Aorta (tissue), 5 donors: ENCODE results near the gene VPREB3. TPM values are rescaled to one million over a fixed set of nuclear protein-coding genes. Genes with fewer than 3 reads are reported as not detected.

ENCODE experiments used
- ATAC-seq: fragments of 200-7000 bp; cut with Tn5 transposase; one replicate; pipeline ENCODE4 v1.9.1; 2022; ENCODE audit warnings: moderate library complexity; ENCODE audit not compliant: low FRiP score
- DNase-seq, 2 donors: peaks; one replicate each; pipeline ENCODE4 v3.0.0-alpha.2; 2020
- H3K27ac ChIP-seq, 2 donors: one replicate each; pipeline ENCODE4 v1.5.1; 2013; ENCODE audit warnings: low read length in 2 of 2, mild to moderate bottlenecking in 2 of 2, moderate library complexity in 2 of 2, control low read depth in 1 of 2, inconsistent platforms in 1 of 2, low read depth in 1 of 2
- H3K27me3 ChIP-seq, 2 donors: one replicate each; pipeline ENCODE4 v1.6.1; 2013; ENCODE audit warnings: control low read depth in 1 of 2, low read length in 1 of 2, mild to moderate bottlenecking in 1 of 2, moderate library complexity in 1 of 2; ENCODE audit not compliant: insufficient read depth in 2 of 2, control insufficient read depth in 1 of 2
- H3K36me3 ChIP-seq, 2 donors: one replicate each; pipeline ENCODE4 v1.6.1; 2013; ENCODE audit warnings: control low read depth in 1 of 2, low read length in 1 of 2, mild to moderate bottlenecking in 1 of 2; ENCODE audit not compliant: insufficient read depth in 2 of 2, control insufficient read depth in 1 of 2
- H3K4me1 ChIP-seq, 2 donors: one replicate each; pipeline ENCODE4 v1.6.1; 2013; ENCODE audit warnings: low read length in 2 of 2, control low read depth in 1 of 2, mild to moderate bottlenecking in 1 of 2, moderate library complexity in 1 of 2; ENCODE audit not compliant: insufficient read depth in 2 of 2, control insufficient read depth in 1 of 2
- H3K4me3 ChIP-seq, 2 donors: one replicate each; pipeline ENCODE4 v1.5.1; 2013; ENCODE audit warnings: low read length in 2 of 2, control low read depth in 1 of 2, mild to moderate bottlenecking in 1 of 2
- H3K9me3 ChIP-seq: one replicate; pipeline ENCODE4 v1.6.1; 2013; ENCODE audit warnings: mild to moderate bottlenecking, low read length; ENCODE audit not compliant: control insufficient read depth
- WGBS, 2 donors: extraction: QIAGEN DNeasy Blood & Tissue Kit; methylation state at CpG; one replicate each; pipeline ENCODE4 v1.1.7; 2013; 5-methylcytosine and 5-hydroxymethylcytosine counted together
- intact Hi-C, 2 donors: fragments of 100-400 bp; cut with DNase I; formaldehyde crosslinking; loops; one replicate each; pipeline versions ENCODE4 v1.14.2 to v1.15.0; 2022
- polyA plus RNA-seq, 2 donors: library from polyadenylated mRNA; stranded (reverse); fragments of 200-250 nt; gene quantifications; one replicate each; pipeline ENCODE4 v1.2.3, GENCODE V29; 2013
- total RNA-seq, 2 donors: library from RNA; stranded (reverse); fragmentation: NEBNext Ultra II Directional; extraction: Animal tissue kit (Norgen Biotek cat#: 25700); gene quantifications; one replicate each; pipeline ENCODE4 v1.2.1, GENCODE V29; 2021
- donor health status: healthy with polysubstance abuse.
- donor health status: Bipolar disorder and iron deficiency.
- donor health status: DM: no; HTN: no; CAD: no.
- donor health status: DM: no; HTN: no; CAD: no.
- donor health status: DM: yes; HTN: yes; CAD: no.

Gene VPREB3
- total and polyA plus RNA-seq, 4 donors: 0.69 TPM; not detected in 3

GRCh38 chr22:23779083-23779482 lies 24.9 kb upstream of the VPREB3 start:
- no peak overlapping the region for H3K27ac ChIP-seq
- no peak for ATAC-seq
- no peak for DNase-seq
- intact Hi-C loops: no loop called here
- WGBS, 2 donors: 92% methylated on average over 16 of the region's 16 CpGs
- no peaks in the 10 kb centered on the region for H3K27me3 ChIP-seq
- H3K9me3 ChIP-seq: no peaks in the 10 kb centered on the region
- no peak overlapping the region for H3K4me3 ChIP-seq
- no peaks in the 10 kb centered on the region for H3K4me1 ChIP-seq
- no peaks in the 10 kb centered on the region for H3K36me3 ChIP-seq

DNA sequence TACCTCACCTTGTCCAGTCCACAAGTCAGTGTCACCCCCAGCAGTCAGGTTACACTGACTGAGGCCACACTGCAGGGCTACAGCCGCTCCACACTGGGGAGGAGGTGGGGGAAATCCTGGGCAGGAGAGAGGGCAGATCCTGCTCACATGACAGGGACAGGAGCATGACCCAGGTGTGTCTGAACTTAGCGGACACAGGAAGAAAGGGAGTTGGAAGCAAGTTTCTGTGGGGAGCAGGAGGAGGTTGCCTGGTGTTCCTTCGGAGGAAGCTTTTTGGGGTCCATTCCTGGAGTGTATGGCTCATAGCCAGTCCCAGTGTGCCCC lies 24.3 kb upstream of the VPREB3 start:
- no peak for ATAC-seq
- Histone ChIP-seq H3K36me3 (no peaks in the 10 kb centered on the region), H3K27me3 (no peaks in the 10 kb centered on the region), H3K27ac (no peak overlapping the region), H3K9me3 (no peaks in the 10 kb centered on the region), H3K4me1 (no peaks in the 10 kb centered on the region), H3K4me3 (no peak overlapping the region)
- intact Hi-C loops: no loop called here
- DNase-seq: no peak
- WGBS, 2 donors: 93 to 95% methylated on average over 3 of the region's 3 CpGs

GRCh38 chr22:23777776-23778576 lies 23.8 kb upstream of the VPREB3 start:
- peak; percentile 6 for ATAC-seq
- Histone ChIP-seq H3K27ac (no peak overlapping the region), H3K4me3 (no peak overlapping the region), H3K27me3 (no peaks in the 10 kb centered on the region), H3K9me3 (no peaks in the 10 kb centered on the region), H3K36me3 (no peaks in the 10 kb centered on the region), H3K4me1 (no peaks in the 10 kb centered on the region)
- no peak for DNase-seq
- intact Hi-C loops: no loop called here
- WGBS, 2 donors: 64 to 70% methylated on average over 11 of the region's 11 CpGs

DNA sequence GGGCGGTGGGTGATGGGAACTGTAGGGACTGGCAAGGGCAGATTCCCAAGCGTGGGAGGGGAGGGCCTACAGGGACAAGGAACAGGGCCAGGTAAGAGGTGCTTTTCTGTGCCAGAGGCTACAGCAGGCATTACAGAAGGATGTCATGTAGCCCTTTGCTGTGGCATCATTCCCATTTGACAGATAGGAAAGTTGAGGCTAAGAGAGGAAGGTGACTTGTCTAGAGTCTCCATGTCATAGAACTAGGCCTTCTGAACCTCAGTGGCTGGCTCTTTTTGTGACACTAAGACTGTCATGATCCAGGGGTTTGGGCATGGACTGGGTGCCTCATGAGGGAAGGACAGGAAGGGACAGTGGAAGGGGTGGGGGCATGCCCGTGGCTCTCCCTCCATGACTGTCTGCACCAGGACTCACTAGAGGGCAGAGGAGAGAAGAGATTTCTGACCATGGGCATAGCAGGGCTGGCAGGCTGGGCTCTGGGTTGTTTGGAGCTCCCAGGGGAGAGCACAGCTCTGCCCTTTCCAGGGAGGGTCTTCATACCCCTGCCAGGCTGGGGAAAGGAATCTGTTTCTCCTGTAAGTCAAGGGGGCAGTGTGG lies 21.7 kb upstream of the VPREB3 start:
- Histone ChIP-seq H3K4me3 (no peak overlapping the region), H3K27ac (no peak overlapping the region), H3K36me3 (no peaks in the 10 kb centered on the region), H3K9me3 (no peaks in the 10 kb centered on the region), H3K4me1 (no peaks in the 10 kb centered on the region), H3K27me3 (no peaks in the 10 kb centered on the region)
- 83 to 87% methylated on average over 3 of the region's 3 CpGs for WGBS, 2 donors
- ATAC-seq (no peak), DNase-seq (no peak)
- intact Hi-C loops: no loop called here

- DNase-seq (no peak), ATAC-seq (no peak)
- Histone ChIP-seq H3K4me3 (no peak overlapping the region), H3K9me3 (no peaks in the 10 kb centered on the region), H3K27ac (no peak overlapping the region), H3K36me3 (no peaks in the 10 kb centered on the region), H3K4me1 (no peaks in the 10 kb centered on the region), H3K27me3 (no peaks in the 10 kb centered on the region)
- WGBS, 2 donors: 68 to 75% methylated on average over 2 of the region's 2 CpGs
- intact Hi-C loops: no loop called here
Observed at GRCh38 chr22:23774922-23775436, 20.8 kb upstream of the VPREB3 start.

DNA sequence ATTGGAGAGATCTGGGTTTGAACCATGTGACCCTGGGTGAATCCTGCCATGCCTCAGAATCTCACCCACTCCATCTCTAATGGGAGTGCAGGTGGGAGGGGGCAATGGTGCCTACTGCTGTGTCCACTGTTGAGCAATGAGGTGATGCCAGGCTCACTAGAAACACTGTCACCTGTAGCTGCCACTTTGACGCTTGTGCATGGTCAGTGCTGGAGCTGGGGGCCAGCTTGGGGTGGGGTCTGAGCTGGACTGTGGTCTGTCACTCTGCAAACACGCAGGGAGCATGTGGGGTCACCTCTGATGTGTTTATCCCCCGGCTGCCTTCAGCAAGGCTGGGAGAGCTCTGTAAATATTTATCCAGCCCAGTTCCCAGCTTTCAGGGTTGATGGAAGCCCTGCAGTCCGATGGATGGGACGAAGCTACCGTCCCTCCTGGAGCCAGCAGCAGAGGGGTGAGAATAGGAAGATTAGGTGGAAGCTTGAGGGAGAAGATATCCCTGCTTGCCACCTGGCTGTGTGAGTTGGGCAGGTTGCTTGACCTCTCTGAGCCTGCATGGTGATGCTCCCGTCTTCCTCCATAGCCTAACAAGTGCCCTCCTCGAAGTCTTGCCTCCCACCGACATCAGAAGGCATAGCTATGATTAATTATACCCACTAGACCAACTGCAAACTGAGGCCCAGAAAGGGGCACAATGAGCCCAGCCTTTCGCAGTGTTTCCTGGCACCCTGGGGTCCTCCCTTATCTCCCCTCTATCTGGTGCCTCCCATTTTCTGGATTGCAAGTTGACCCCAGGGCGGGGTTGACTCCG lies 20.1 kb upstream of the VPREB3 start:
- H3K27ac ChIP-seq: no peak overlapping the region
- DNase-seq: no peak
- WGBS, 2 donors: 59 to 66% methylated on average over 12 of the region's 12 CpGs
- intact Hi-C loops: no loop called here
- no peaks in the 10 kb centered on the region for H3K4me1 ChIP-seq
- H3K9me3 ChIP-seq: no peaks in the 10 kb centered on the region
- no peaks in the 10 kb centered on the region for H3K36me3 ChIP-seq
- no peak overlapping the region for H3K4me3 ChIP-seq
- no peaks in the 10 kb centered on the region for H3K27me3 ChIP-seq
- ATAC-seq: no peak

- Histone ChIP-seq H3K27me3 (no peaks in the 10 kb centered on the region), H3K27ac (no peak overlapping the region), H3K9me3 (no peaks in the 10 kb centered on the region), H3K4me3 (no peak overlapping the region), H3K4me1 (no peaks in the 10 kb centered on the region), H3K36me3 (no peaks in the 10 kb centered on the region)
- DNase-seq (no peak), ATAC-seq (peak; percentile 3)
- 55 to 56% methylated on average over 7 of the region's 7 CpGs for WGBS, 2 donors
- intact Hi-C loops: no loop called here
Observed at GRCh38 chr22:23773483-23774113, 19.4 kb upstream of the VPREB3 start.

DNA sequence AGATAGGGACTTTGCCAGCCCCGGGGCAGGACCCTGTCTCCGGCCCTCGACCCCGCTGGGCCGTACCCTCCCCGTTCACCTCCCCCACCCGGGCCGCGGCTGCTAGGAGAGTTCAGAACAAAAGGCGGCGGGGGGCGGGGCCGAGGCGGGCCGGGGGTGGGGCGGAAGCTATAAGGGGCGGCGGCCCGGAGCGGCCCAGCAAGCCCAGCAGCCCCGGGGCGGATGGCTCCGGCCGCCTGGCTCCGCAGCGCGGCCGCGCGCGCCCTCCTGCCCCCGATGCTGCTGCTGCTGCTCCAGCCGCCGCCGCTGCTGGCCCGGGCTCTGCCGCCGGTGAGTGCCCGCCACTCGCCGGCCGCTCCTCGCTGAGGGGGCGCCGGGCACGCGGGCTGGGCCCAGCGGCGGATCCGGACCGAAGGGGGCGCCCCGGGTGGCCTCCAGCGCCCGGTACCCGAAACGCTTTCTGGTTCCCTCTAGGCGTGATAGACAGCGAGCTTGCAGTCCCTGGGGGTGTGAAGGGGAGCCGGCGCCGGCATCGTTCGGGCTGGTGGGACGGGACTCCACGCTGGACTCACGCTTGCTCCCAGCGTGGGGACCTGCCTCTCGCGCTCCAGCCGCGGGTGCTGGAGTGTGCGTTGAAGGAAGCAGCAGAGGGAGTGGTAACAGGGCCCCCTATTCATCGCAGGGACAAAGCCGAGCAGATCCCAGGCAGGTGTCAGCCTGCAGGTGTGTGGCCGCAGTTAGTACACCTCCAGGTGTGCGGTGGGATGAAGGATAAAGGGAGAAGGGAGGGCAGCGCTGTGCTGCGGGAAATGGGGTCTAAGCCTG lies 18.6 kb upstream of the VPREB3 start, which contains the start of gene MMP11:
MMP11 (plus strand) TSS at position 201 of the 825 bp plus-strand sequence; CDS start at position 223, 22 bp downstream.
- H3K4me1 ChIP-seq: no peaks in the 10 kb centered on the region
- no peak within 1 kb of the TSS for H3K27ac ChIP-seq
- H3K9me3 ChIP-seq: no peaks in the 10 kb centered on the region
- peak within 1 kb of the TSS; percentile 30 to 44 for H3K4me3 ChIP-seq
- WGBS, 2 donors: 4 to 6% methylated on average over 52 to 79 of the region's 79 CpGs
- DNase-seq (peak in 1 of 2 donors; percentile 88), ATAC-seq (peak; percentile 48)
- H3K36me3 ChIP-seq: no peaks in the 10 kb centered on the region
- H3K27me3 ChIP-seq: no peaks in the 10 kb centered on the region
- intact Hi-C loops: no loop called here
